GM19397 (cell line): ENCODE results near the gene ZNF407.

Source experiments
- ATAC-seq: cut with Tn5 transposase; IDR thresholded peaks from one replicate; pipeline ENCODE4 v1.9.1; 2021; ENCODE audit warnings: mild to moderate bottlenecking, moderate library complexity; ENCODE audit not compliant: unreplicated experiment

The ZNF407 gene

DNA sequence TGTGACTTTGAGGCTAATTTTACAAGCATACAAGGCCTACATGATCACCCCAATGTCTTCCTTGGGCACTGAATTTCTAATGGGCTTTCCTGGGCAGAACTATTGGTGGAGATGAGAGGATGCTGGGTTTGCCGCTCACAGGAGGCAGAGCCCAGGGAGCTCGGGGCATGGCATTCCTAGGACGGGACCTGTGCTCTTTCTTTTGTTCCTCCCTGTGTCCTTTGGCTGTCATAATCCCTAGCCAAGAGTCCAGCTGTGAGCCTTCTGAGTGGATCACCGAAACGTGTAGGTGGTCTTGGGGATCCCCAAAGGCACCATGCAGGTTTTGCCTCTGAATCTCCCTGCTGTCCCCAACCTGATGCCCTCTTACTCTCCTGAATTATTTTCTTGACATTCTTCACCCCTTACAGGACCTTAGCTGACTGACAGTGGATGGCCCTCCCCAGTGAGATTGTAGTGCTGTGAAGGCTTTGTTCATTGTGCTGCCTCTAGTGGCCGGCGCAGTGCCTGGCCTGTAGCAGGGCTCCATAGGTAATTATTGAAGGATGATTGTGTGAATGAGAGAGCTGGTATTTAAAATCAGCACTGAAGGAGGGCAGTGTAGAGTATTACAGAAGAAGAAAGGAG, 221.9 kb downstream of the ZNF407 start:
- ATAC-seq, result no peak

DNA sequence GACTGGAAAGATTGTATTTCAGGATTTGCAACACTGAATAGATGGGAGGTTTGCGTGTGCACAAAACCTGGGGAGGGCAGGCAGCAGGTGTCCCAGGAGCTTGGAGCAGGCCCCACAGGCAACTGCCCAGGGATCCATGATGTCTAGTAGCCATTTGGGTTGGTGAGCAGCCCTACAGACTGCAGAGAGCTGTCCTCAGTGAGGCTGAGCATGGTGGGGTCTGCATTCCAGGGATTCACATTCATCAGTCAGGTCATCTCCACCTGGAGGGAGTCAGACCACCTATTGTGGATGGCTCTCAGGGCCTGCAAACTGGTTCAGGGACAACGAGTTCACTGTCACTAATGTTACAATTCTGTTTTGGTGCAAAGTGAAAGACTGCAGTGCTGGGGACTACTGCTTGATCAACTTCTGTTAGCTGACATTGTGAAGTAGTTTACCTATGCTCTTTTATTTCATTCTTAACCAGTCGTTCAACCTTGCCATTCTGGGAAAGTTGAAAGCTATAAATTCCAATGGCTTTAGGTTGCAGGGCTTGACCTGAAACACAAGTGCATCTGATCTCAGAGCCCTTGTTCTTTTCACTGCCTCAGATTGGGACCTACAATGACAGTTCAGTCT, 222.6 kb downstream of the ZNF407 start:
- no peak for ATAC-seq

DNA sequence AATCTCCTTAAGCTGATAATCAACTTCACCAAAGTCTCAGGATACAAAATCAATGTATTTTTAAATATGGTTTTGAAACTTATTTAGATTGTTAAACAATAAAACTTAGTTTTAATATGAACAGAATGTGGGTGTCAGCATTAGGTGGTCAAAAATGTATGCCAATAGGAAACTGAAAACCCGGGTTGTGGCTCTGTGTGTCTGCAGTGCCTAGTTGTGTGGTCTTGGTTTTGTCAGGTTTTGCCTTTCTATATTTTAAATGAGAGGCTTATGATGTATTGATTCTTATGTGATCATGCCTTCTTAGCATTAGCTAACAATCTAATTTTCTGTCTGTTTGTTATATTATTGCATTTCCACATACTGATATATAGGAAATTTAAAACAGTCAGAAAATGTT, 227.8 kb downstream of the ZNF407 start:
- ATAC-seq, result no peak

DNA sequence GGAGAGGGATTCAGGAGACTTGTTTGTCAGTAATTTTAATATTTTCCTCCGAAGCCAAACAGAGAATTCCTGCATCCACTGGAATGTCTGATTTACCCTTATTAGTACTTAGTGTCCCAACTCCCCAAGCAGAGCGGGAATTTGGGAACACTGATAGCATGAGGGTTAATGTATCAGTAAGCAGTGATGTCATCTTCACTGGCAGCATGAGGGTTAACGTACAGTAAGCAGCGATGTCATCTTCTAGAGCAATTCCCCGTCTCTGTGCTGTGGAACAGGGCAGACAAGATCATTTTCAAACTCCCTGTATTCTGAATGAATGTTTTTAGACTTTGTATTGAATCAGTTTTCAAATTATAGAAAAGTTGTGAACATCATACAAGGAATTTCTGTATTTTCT, 228.9 kb downstream of the ZNF407 start:
- ATAC-seq, result no peak

DNA sequence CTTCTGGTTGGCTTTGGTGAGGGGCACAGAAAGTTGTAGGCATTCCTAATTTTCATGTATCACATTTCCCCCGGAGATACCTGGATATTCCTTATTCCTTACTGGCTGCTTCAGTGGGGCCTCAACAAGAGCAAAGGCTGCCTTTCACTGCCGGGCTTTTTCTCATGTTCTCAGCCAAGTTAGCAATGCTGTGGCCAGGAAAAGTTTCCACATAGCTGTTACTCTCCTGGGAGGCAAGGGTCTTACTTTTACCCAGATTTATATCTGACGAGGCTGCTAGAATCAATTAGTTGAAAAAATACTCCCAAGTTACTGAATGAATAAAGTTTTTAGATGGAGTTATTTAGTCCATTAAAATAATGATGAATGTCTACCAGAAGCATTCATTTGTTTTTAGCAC, 230.5 kb downstream of the ZNF407 start:
- ATAC-seq, result no peak

DNA sequence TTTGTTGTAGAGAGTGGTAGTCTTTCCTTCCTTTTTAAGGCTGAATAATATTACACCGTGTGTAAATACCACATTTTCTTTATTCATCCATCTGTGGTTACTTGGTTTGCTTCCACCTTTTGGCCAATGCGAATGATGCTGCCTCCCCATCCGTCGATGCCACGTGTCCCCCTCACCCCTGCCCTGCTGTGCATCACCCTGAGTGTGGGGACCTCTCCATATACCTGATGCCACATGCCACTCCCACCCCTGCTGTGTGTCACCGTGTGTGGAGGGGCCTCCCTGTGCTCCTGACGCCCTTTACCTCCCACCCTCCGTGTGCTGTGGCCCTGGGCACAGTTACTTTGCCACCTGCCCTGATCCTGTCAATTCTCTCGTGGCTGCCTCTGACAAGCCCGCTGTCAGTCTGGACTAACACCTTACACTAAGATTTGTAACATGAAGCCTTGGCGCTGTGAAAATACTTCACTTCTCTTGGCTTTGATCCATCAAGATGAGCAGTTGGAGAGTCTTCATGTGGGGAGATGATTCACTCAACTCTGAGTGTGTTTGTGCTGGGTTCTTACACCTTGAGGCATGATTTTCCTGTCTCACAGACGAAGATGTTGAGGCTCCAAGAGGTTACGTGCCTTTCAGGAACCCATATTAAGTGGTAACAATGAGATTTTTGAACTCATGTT, 234.0 kb downstream of the ZNF407 start:
- no peak for ATAC-seq

DNA sequence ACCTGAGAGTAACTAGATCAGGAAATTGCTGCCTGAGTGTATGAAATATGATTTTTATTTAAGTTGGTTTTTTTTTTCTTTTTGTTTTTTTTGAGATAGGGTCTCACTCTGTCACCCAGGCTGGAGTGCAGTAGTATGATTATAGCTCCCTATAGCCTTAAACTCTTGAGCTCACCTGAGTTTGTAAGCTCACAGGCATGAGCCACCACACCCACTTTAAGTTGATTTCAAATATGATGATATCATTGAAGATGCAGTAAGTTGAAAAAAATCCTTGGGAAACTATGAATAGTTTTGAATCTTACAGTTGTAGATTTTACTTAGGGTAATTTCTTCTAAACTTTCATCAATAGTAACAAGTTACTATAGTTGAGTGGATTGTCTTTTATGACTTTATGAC, 234.7 kb downstream of the ZNF407 start:
- no peak for ATAC-seq

DNA sequence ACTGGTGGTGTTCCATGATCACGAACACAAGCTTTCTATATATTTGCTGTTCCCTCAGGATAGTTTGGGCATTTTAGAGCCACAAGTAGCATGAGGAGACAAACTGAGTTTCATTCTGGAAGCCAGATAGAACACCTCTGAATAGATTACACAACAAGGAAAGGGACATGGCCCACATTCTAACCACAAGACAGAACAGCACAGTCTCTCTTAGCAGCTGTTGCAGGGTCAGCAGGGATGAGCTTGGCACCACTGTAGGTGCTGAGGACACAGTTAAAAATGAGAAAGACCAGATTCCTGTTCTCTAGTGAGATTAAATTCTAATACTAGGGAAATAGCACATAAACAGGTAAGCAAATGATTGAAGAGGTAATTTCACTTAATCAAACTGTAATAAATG, 235.3 kb downstream of the ZNF407 start:
- no peak for ATAC-seq

DNA sequence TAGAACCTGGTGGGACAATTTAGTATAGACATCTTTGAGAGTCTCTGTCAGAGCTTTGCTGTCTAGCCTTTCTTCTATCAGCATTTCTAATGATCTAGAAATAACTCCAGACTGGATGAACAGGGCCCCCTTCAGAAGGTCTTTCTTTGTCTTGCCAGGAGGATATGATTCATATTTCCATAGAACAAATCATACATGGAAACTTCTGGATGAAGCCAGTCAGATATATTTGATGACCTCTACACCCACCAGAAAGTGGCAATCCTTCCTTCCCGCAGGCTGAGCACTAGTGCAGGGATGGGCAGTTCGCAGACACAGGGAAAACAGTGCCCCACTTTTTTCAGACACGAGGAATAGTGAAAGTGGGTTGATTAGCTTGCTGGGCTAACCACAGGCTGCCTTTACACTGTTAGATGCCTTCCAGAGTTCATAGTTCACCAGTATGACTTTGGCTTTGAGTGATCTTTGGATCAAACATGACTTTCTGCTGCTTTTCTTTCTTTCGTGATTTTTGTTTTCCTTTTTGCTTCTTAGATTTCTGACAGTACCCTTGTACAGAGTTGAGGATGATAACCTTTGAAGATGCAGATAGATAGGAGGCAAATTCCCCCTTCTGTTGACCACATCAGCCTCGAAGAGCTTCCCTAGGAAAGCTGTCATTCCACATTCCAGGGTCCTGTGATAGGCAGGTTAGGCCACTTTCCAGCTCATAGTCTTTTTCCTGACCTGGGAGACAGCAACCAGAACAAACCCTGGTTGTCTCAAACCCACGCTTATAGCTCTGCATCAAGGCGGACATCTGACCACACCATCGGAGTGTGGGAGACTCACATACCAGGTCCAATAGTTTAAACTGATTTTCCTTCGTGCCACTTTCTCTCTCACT, 237.0 kb downstream of the ZNF407 start:
- no peak for ATAC-seq

DNA sequence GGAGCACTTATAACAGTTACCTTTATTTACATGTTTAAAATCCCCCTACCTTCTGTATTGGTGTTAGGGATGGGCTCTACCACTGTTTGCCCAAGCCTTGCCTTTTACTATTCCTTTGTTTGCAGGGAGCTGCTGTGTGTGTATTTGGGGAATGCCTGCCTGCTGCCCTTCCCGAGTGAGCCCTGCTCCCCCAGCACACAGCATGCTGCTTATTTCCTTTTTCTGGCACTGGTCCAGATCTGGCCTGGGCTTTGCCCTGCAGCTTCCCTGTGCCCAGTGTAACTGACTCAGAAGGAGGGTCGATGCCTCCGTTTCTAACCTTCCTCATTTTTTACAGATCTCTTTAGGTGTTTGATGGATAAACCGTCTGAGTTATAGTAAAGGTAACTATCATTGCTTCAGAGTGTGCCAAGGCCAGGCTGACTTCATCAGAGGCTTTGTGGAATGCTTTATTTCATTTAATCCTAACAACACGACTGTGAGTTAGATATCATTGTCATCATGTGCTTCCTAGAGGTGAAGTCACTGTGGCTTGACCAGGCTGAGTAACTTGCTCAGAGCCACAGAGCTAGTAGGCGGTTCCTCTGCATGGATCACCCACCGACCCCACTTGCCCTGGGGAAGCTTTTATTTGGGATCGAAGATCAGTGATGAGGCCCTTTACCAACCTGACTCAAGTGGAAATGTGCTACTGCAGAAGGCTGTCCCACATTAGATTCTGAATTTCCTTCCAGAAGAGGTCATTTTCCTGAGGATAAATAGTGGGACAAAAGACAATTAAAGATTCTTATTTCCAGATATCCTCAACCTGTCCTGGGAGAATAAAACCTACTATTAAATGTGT, 238.8 kb downstream of the ZNF407 start:
- ATAC-seq, result no peak

DNA sequence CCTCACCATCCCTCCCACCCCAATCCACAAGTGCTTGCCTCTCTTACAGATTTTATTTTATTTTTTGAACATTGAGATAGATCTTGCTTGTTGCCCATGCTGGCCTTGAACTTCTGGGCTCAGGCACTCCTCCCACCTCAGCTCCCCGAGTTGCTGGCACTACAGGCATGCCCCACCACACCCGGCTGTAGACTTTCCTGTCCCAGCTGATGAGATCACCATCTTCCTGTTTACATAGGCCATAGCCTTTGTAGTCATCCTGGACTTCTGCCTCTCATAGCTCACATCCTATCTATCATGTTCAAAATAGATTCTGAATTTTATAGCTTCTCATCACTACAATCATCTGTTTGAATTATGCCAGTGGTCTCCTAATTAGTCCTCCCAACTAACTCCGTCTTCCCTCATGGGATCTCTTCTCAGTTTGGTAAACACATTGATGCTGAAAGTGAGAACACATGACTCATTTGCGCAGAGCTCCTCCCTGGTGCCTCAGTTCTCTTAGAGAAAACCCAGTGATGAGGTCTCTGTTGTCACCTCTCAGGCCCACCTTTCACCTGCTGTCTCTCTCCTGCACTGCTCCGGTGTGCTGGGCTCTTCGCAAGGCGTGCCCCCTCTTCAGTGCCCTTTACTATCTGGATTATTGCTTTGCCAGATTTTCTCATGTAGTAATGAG, 243.0 kb downstream of the ZNF407 start:
- ATAC-seq, result no peak

DNA sequence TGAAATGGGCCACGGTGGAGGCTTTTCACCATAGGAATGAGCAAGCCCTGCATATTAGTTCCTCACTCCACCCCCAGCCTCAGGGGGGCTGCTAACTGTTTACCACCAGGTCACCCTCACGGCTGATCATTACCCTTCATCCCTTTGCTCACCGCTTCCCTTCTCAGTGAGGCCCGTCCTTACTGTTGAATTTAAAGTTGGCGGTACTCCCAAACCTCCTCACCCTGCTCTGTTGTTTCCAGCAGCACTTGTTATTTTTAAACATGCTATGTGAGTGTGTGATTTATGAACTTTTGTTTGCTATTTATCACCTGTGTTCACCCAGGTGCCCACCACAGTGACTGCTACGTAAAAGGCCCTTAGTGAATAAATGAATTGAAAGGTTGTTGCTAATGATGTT, 243.6 kb downstream of the ZNF407 start:
- no peak for ATAC-seq

DNA sequence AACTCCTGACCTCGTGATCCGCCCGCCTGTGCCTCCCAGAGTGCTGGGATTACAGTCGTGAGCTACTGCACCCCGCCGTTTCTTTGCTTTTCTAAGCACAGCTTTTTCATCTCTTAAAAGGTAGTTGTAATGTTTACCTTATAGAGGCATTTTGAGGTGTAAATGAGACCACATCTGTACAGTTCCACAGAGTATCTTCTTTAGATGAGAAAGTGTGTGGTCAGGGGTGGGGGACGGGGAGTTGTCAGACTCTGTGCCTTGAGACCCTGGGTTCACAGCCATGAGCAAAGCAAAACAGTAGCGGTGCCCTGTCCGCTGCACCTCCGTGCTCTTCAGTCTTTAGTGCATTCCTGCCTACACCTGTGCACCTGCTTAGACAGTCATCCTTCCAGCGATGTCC, 251.6 kb downstream of the ZNF407 start:
- no peak for ATAC-seq

DNA sequence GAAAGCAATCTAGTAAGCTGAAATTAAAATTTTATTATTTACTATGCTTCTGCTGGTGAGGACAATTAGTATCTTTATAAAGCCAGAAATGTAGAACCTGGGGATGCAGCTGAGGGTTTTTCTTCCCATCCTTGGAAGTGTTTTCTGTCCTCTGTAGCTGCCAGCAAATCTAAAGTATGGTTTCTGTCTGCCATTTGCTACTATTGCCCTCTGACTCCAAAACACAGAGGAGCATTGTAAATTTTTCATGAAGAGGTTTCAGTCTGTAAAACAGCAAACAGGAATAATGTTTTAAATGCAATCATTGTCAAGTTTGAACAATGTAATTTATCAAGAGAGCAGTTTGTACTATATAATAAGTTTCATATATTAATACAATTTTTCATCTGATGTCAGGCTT, 258.8 kb downstream of the ZNF407 start:
- ATAC-seq, result no peak

DNA sequence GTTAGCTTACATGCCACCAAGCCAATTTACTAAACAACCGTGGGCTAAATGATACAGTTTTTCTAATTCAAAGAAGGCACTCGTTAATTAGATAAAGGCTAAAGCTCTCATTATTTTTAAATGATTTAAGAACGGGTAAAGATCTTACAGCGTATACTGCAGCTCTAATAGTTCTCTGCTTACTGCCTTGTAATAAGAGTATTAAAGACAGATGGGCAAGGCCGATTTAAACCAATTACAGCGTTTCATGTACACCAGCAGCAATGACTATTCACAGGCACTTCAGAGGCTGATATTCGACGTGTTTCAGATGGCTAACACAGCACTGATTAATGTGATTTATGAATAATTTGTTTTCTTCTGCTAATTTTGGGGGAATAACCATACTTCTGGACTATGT, 259.3 kb downstream of the ZNF407 start:
- no peak for ATAC-seq

DNA sequence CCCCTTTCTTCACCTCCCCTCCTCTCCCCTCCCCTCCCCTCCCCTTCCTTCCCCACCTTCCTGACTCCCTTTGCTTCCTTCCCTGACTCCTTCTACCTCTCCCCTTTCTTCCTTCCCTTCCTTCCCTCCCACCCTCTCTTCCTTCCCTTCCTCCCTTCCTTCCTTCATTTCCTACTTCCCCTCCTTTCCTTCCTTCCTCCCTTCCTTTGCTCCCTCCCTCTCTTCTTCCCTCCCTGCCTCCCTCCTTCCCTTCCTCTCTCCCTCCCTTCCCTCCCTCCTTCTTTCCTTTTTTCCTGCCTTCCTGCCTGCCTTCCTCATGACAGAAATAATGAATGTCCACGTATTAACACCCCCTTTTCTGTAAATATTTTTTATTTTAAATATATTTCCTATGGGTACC, 260.2 kb downstream of the ZNF407 start:
- ATAC-seq, result no peak

DNA sequence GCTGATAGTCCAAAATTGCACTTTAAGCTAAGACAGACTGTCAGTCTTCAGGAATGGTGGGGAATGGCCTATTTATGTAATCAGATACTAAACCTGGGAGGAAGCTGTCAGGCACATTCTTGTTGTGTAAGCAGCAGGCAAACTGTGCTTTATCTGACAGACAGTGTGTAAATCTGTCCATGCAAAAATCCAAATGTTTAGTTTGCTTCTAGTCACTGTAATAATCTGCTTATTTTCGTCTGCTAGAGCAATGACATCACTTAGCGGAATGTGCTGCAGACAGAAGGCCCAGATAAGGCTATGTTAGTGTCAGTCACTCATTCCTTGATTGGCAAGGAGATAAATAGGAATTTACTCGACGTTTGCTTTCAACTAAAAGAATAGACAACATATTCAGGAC, 263.5 kb downstream of the ZNF407 start:
- ATAC-seq, result no peak

DNA sequence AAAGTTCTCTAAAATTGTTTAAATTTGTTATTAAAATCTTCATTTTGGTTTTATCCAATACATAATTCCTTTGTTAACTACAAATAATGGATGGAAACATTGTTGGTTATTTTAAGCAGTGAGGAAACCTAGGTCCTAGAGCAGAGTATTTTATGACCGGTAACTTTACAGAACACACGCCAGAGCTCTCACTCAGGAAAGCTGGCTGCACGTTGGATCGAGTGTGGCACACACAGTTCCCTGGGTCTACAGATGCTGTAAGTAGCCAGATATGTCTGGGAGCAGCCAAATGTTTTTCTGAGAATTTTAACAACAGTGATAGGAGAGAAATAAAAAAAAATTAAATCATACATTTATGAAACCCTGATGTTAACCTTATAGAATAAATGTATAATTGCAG, 264.4 kb downstream of the ZNF407 start:
- ATAC-seq, result no peak

DNA sequence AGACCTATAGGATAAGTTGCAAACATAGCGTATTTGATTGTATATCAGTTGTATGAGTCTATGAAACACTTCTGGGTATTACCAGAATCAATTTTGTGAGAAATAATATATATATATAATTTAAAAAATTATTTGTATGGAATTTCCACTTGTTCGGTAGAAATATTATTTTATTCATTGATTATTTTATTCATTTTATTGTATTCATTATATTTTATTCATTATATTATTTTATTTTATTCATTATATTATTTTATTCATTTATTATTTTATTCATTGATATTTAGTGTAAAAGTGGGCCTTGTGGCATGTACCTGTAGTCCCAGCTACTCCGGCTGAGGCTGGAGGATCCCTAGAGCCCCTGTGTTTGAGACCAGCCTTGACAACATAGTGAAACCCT, 268.9 kb downstream of the ZNF407 start:
- ATAC-seq, result no peak

DNA sequence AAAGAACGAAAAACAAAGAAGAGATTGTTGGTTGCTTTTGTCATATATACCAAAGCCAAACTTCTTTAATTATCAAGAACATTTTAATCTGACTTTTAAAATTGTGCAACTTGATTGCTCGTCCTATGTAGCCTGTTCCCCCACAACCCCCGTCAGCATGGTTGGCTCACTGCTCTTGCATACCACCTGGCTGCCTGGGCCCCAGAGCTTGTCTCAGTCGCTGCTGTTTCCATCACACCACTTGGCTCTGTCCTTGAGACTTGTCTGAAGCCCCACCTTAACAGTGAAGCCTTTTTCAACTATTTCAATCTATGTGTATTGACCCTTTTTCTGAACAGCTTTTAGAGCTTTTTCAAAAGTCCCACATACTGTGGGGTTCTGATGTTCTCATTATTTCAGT, 270.8 kb downstream of the ZNF407 start:
- ATAC-seq, result no peak
